Mesodermal cell (in vitro differentiated cells): ENCODE measurements around the gene DST.
"Not testable (repeated sequence)": the region's sequence is repeated elsewhere in the genome, so short reads cannot be mapped to it uniquely, and the experiment has no call there.

Experiments
- H3K27ac ChIP-seq: 2 replicates; pipeline ENCODE4 v1.7.0; 2013; ENCODE audit warnings: mild to moderate bottlenecking, low read depth, low read length, moderate library complexity; ENCODE audit not compliant: severe bottlenecking
- H3K36me3 ChIP-seq: 2 replicates; pipeline ENCODE4 v1.7.1; 2013; ENCODE audit warnings: mild to moderate bottlenecking, low read length, moderate library complexity; ENCODE audit not compliant: control insufficient read depth, insufficient read depth
- H3K4me1 ChIP-seq: one replicate; pipeline ENCODE4 v1.7.1; 2013; ENCODE audit warnings: mild to moderate bottlenecking, low read length; ENCODE audit not compliant: insufficient read depth, control insufficient read depth, poor library complexity, severe bottlenecking
- H3K4me3 ChIP-seq: 2 replicates; pipeline ENCODE4 v1.7.0; 2013; ENCODE audit warnings: low read length, control low read depth, mild to moderate bottlenecking; ENCODE audit not compliant: insufficient read depth, poor library complexity, severe bottlenecking; ENCODE audit errors: extremely low read depth
- H3K9me3 ChIP-seq: 2 replicates; pipeline ENCODE4 v1.7.1; 2013; ENCODE audit warnings: mild to moderate bottlenecking, low read length, moderate library complexity; ENCODE audit not compliant: control insufficient read depth
- WGBS, 2 experiments: methylation state at CpG; one replicate each; pipeline ENCODE4 v1.1.5; 2013; ENCODE audit warnings: missing lambda C conversion rate in 2 of 2; ENCODE audit not compliant: insufficient coverage in 2 of 2; 5-methylcytosine and 5-hydroxymethylcytosine counted together

The DST gene

DNA sequence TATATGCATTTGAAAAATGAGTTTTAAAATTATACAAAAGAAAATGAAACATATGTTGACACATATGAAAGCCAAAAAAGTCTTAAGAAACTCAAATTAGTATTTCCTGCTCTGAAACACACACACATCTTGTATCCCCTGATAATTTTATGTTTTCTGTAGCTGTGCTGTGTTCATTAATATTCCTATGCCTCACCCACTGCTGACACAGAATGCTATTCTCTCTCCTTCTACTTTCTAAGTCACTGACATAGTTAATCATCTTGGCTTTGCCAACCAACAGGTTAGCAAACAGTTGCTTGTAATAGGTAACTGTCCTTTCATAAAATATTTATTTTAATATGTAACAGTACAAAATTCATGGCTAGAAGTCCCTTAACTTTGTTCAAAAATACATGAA is 140.7 kb downstream of the DST start:
- H3K4me1 ChIP-seq, result no peaks in the 10 kb centered on the region
- H3K9me3 ChIP-seq, result no peaks in the 10 kb centered on the region
- peaks cover 34% of the 10 kb centered on the region for H3K36me3 ChIP-seq
- H3K27ac ChIP-seq, result no peak overlapping the region
- no peak overlapping the region for H3K4me3 ChIP-seq

DNA sequence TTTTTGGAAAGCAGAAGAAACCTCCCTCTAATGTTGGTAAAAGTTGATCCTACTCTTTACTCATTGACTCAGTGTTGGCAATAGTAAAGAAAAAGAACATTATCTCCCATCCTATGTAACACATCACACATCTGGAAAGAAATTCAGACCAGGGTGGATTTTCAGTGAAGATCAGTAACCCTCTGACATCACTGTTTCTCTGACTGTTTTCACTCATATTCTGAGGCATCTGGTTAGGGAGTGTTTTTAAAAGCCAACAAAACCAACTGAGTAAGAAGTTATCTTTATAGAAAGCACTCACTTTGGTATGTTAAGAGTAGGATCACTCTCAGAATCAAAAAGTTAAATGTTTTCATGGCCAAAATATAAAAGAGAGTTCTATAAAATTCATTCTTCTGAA is 143.6 kb downstream of the DST start:
- no peak overlapping the region for H3K27ac ChIP-seq
- H3K4me1 ChIP-seq, result no peaks in the 10 kb centered on the region
- no peak overlapping the region for H3K4me3 ChIP-seq
- peaks cover 28% of the 10 kb centered on the region for H3K36me3 ChIP-seq
- H3K9me3 ChIP-seq, result no peaks in the 10 kb centered on the region

DNA sequence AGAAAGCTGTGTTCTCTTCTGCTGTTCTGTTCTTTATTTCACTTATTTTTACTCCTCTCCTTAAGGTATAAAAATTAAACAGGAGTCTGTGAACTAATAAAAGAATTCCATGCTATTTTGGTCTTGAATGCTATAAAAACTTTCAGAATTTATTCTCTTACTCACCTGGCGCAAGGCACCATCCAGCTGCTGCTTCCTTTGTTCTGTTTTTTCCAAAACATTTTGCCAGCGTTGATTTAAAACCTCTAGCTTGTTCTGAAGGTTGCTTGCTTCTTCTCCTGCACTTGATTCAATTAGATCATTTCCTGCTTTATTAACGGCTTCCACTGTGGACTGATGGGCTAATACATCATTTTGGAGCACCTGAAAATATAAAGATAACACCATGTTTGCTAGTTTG is 145.0 kb downstream of the DST start:
- WGBS, 2 experiments, result 100% methylated on average over 2 of the region's 3 CpGs
- Histone ChIP-seq H3K27ac (no peak overlapping the region), H3K4me3 (no peak overlapping the region), H3K9me3 (no peaks in the 10 kb centered on the region), H3K36me3 (peaks cover 34% of the 10 kb centered on the region), H3K4me1 (no peaks in the 10 kb centered on the region)

DNA sequence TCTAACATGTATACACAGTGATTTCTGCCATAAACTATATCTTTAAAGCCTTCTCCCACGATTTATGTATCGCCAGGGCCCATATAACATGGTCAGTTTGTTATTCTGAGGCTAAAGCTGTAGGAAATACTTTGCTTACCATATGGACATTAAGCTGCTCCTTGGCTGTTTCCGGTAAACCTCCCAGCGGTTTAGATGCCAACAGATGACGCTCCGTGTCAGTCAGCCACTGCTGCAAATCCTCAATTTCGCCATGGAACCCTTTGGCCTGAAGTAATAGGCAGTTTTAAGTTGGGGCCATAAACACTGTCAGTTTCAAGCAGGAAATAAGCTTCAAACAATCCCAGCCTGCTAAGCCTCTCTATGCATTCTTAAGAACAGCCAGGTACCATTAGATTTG is 145.4 kb downstream of the DST start:
- peaks cover 38% of the 10 kb centered on the region for H3K36me3 ChIP-seq
- 97 to 100% methylated on average over 5 of the region's 7 CpGs for WGBS, 2 experiments
- H3K4me1 ChIP-seq, result no peaks in the 10 kb centered on the region
- H3K9me3 ChIP-seq, result no peaks in the 10 kb centered on the region
- H3K4me3 ChIP-seq, result no peak overlapping the region
- no peak overlapping the region for H3K27ac ChIP-seq

DNA sequence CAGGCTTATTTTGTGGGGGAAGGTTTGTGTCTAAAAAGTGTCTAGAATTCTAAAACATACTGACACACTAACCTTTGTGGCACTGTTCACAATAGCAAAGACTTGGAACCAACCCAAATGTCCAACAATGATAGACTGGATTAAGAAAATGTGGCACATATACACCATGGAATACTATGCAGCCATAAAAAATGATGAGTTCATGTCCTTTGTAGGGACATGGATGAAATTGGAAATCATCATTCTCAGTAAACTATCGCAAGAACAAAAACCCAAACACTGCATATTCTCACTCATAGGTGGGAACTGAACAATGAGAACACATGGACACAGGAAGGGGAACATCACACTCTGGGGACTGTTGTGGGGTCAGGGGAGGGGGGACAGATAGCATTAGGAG is 146.0 kb downstream of the DST start:
- H3K9me3 ChIP-seq, H3K27ac ChIP-seq, H3K4me3 ChIP-seq, H3K4me1 ChIP-seq: not testable (repeated sequence)
- WGBS, 2 experiments, result no CpG with 5 or more reads among the region's 1 CpG
- peaks cover 44% of the 10 kb centered on the region for H3K36me3 ChIP-seq

DNA sequence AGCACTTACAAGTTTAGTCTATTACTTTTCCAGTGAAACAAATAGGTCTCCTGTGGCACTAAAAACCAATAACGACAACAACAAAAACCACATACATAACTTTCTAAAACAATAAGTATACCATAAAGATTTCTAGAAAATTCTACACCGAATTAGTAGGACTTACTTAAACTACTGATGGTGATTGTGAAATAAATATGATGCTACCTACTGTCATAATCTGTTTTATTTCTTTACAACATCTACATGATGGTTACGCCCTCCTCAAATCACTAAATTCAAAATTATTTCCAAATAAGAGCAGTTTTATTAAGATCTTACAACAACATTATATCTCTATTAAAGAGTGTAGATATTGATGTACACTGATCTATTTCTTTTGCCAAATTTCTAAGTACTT is 147.0 kb downstream of the DST start:
- Histone ChIP-seq H3K9me3 (no peaks in the 10 kb centered on the region), H3K36me3 (peaks cover 43% of the 10 kb centered on the region), H3K4me1 (no peaks in the 10 kb centered on the region), H3K27ac (no peak overlapping the region), H3K4me3 (no peak overlapping the region)
- WGBS, 2 experiments, result no CpG with 5 or more reads among the region's 3 CpGs

DNA sequence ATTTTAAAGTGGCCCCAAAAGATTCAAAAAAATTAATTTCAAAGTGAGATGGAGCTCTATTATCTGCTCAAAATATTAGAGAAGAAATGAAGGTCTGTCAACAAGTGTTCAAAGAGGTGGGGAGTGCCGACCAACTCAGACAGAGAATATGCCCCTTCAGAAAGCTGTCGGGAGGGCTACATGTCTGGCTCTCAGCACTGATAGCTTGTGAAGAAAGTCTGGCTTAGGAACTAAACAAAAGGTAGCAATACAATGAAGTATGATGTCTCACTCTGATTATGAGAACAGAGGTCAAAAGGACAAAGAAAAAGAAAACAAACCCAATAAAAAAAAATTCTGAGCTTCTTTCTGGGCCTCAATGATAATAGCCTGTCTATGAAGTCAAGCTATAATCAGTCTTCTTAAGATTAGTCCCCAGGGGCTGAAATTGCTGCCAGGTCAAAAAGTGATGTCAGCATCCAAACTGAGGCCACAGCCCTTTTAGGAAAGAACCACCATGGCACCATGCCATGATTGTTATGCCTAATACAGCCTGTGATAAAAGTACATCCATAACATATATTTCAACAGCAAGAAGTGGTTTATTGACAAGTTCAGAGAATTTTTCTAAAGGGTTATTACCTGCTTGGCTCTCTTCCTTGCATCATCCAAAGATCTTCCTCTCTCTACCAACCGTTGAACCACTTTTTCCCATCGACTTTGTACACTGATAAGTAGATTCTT is 150.9 kb downstream of the DST start:
- Histone ChIP-seq H3K27ac (no peak overlapping the region), H3K36me3 (peaks cover 31% of the 10 kb centered on the region), H3K9me3 (no peaks in the 10 kb centered on the region), H3K4me3 (no peak overlapping the region), H3K4me1 (no peaks in the 10 kb centered on the region)
- WGBS, 2 experiments, result 87 to 93% methylated on average over 2 to 4 of the region's 4 CpGs

DNA sequence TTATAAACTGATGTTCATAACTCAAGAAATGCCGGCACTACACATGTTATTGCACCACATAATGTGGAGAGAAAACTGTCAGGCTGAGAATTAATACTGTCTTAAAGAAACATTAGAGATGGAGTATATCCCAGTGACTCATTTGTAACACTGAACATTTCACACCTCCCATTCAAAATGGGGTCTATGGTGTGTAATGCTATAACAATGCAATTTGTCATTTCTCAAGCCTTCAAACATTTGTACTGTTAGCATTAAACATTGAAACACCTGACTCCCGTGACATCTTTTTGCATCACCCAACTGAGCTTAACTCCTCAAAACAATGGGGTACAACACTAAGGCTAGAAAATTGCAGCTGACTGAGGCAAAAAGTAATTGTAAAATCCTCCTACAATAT is 151.7 kb downstream of the DST start:
- Histone ChIP-seq H3K4me1 (no peaks in the 10 kb centered on the region), H3K9me3 (no peaks in the 10 kb centered on the region), H3K27ac (no peak overlapping the region), H3K4me3 (no peak overlapping the region), H3K36me3 (peaks cover 32% of the 10 kb centered on the region)
- WGBS, 2 experiments, result 100% methylated on average over 1 of the region's 2 CpGs; no CpG with 5 or more reads in 1 of the 2 experiments

DNA sequence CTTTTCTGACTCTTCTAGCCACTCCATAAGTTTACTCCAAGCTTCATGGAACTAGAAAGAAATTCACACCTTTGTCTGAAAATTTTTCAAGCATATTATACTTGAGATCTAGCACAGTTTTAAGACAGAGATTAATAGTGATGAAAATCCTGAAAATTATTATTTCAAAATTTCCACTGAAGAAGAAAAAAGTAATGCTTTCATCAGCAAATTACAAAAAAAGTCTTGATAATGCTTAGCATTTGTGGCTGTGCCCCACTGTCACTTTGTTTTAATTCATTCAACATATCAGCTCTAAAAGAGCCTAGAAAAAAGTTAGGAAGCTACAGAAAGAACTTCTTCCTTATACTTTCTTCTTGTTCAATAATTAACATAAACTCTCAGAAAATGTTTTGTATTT is 153.1 kb downstream of the DST start:
- no peak overlapping the region for H3K27ac ChIP-seq
- H3K4me3 ChIP-seq, result no peak overlapping the region
- no peaks in the 10 kb centered on the region for H3K9me3 ChIP-seq
- H3K4me1 ChIP-seq, result no peaks in the 10 kb centered on the region
- H3K36me3 ChIP-seq, result peaks cover 36% of the 10 kb centered on the region

DNA sequence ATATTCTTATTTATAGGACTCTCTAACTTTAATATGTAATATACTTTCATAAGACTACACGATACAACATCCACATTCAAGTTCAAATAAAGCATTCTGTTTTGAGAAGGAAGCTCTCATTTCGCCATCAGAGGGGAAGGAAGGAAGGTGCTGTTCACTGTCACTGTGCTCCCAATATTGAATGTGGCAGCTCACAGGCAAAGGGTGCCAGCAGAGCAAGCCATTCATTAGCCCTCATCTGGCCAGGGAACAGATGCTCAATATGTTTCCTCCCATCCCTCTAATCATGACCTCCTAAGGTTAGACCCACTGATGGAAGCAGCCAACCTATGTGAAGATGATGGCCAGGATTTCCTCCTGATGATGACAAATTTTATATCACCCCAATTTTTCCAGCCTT is 154.4 kb downstream of the DST start:
- Histone ChIP-seq H3K4me3 (no peak overlapping the region), H3K36me3 (peaks cover 32% of the 10 kb centered on the region), H3K4me1 (no peaks in the 10 kb centered on the region), H3K27ac (no peak overlapping the region), H3K9me3 (no peaks in the 10 kb centered on the region)
- 100% methylated on average over 1 of the region's 2 CpGs for WGBS, 2 experiments

DNA sequence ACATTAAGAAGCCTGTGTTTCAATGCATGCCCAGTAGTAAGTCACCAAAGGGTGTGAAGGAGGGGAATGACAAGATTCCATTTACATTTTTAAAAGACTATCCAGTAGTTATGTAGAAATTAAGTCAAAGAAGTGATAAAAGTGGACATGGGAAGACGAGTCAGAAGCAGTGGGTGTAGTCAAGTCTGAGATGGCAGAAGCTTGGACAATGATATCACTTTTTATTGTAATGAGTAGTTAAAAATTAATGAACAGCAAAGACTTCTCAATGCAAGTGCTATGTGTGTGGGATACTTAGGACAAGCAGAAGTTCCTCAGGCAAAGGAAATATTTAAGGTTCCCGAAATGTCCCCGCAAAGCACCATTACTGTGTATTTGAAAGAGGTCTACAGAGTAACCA is 156.0 kb downstream of the DST start:
- WGBS, 2 experiments, result 88% methylated on average over 1 of the region's 3 CpGs; no CpG with 5 or more reads in 1 of the 2 experiments

More for the DNA sequence above, 156.0 kb downstream of the DST start:
- no peaks in the 10 kb centered on the region for H3K9me3 ChIP-seq
- no peaks in the 10 kb centered on the region for H3K4me1 ChIP-seq
- H3K27ac ChIP-seq, result no peak overlapping the region
- H3K4me3 ChIP-seq, result no peak overlapping the region
- H3K36me3 ChIP-seq, result peaks cover 31% of the 10 kb centered on the region
